EL (cell line): ENCODE data around the gene PKIG.
"Not testable (repeated sequence)": the region's sequence is repeated elsewhere in the genome, so short reads cannot be mapped to it uniquely, and the experiment has no call there.

ENCODE experiments used
- DNase-seq: peaks from one replicate; pipeline ENCODE4 v3.0.0-alpha.2; 2016

PKIG gene

DNA sequence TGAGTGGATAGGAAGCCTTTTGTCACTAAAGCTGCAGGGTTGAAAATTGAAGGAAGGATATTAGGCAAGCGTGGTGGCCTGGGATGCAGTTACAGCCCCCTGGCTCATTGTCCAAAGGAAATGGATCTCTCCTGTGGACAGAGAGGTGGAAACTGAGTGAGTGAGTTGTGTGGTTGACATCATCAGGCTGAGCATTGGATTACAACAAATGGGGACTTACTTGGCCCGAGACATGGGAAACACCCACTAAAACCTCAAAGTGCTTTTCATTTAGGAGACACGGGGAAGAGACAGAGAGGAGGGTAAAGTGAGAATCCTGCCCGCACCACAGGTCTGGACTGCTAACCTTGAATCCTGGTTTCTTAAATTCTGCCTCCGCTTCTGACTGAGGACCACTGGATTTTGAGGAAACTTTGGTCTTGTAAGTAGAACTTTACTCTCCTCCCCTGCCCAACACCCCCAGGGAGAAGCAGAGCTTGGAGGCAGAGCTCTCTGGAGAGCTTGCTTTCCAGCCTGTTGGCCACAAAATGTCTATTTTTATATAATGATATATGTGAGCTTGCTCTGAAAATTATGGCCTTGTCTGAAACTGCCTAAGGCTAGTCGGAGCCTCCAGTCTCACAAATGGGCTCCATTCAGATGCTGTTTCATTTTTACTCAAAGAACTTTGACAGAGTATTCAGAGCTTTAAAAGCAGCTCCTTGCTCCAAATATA is at the start of gene PKIG:
Gene PKIG, plus strand, starts transcription at position 269 of the 715 bp plus-strand sequence. CDS start 31,978 bp downstream, outside the sequence.
- peak; percentile 87 for DNase-seq

DNA sequence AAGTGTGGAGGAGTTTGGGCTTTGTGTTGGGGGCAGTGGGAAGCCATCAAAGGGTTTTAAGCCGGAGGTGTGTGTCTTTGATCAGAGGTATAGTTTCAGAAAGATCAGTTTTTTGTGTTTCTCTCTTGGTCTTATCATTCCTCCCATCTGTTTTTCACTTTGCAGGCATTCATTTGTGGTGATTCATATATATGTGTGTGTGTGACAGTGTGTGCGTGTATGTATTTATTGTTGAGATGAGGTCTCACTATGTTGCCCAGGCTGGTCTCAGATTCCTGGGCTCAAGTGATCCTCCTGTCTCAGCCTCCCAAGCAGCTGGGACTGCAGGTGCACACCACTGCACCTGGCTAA is 49.4 kb upstream of the PKIG start:
- DNase-seq = peak; percentile 72

DNA sequence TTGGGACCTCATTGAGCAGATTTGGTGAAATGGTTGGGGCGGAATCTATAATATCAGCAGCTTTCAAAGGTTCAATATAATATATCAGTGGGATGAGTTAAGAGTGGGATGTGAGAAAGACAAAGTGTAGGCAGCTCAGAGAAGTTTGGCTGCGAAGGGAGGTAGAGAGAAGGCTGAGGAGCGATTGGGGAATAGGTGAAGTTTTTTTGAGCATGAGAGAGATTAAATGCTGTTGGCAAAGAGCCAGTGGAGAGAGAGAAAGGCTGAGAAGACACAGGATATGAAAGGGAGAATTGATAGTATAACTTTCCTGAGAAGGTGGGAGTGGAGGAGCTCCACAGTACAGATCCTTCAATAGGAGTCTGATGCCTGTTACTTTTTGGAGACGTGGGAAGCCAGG is 48.5 kb upstream of the PKIG start:
- no peak for DNase-seq

GRCh38 chr20:44536175-44536574 is 46.2 kb upstream of the PKIG start:
- DNase-seq = no peak

DNA sequence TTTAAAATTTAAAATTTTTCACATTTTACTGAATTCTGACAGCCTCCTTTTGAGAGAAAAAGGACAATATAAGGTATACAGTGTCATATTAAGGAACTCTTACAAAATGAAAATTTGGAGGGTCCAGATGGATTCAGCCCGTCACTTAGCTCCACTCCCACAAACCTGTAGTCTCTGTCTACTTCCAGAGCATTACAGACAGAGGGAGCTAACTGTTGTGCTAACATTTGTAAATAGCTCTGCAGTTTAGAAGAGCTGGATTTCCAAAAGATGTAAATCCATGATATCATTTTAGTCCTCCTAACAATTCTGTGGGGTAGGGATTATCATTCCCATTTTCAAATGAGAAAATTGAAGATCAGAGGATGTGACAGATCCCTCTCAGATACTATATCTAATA is 44.4 kb upstream of the PKIG start:
- no peak for DNase-seq

DNA sequence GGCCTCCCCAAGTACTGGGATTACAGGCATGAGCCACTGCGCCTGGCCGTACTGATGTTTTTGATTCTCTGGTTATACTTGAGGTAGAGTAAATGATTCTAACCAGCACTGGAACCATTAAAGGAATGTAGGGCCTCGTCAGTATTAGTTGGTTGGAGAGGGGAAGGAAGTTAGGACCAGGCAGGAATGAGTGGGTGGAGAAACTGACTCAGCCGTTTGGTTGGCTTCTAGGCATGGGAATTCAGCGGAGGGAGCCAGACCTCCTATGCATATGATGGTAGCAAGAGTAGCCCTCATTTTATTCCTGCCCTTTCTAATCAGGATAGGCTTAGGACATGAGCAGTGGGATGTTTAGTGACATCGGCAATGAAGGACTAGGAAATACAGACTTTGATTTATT is 41.5 kb upstream of the PKIG start:
- DNase-seq = peak; percentile 83

GRCh38 chr20:44541992-44542391 is 40.4 kb upstream of the PKIG start:
- no peak for DNase-seq

GRCh38 chr20:44542890-44543289 is 39.5 kb upstream of the PKIG start:
- DNase-seq = no peak

GRCh38 chr20:44543358-44543757 is 39.0 kb upstream of the PKIG start:
- DNase-seq = no peak

DNA sequence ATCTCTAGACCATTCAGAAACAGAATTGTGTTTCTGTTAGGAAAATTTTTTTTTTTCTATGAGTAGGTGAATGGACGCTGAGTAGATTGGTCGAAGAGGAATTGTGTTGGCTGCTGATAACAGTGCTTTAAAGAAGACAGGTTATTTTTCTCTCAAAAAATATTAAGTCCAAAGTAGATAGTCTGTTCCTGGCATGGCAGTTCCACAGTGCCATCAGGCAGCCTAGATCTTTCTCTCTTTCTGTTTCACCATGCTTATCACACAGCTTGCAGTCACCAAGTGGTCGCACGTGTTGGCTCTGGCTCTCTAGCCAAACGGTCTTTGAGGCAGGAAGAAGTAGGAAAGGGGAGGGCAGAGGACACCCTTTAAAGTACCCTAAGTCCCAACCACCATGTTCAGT is 38.1 kb upstream of the PKIG start:
- DNase-seq = no peak

DNA sequence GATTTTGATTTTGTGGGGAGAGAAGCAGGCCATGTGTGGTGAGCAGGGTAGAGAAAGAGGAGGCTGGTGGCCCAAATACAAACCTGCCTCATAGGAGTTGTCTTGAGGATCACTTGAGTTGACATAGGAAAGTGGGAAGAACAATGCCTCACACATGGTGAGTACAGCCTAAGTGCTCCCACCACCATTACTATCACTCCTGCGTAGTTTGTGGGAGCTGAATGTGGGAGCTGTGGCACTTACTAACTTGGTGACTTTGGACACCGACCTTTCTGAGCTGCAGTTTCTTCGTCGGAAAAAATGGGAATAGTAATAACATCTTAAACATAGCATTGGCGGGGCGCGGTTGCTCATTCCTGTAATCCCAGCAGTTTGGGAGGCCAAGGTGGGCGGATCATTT is 35.0 kb upstream of the PKIG start:
- DNase-seq = no peak

- DNase-seq = no peak
Observed at GRCh38 chr20:44549123-44549522, 33.3 kb upstream of the PKIG start.

DNA sequence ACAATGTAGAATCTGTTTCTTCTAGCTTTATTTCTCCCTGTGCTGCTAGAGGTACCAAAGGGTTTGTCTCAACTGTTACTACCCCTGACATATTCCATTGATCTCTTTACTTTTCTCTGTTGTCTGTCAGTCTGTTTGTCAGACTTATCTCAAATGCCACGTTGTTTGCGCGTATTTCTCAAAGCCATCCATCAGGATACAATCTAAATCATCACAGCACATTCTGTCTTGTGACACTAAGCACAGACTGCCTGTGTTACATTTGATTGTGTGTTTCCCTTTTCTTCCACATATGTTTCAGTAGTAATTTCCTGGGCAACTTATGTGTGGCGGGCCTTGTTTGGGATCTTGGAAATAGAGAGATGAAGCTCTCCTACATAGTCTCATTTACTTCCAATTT is 30.3 kb upstream of the PKIG start:
- no peak for DNase-seq

DNA sequence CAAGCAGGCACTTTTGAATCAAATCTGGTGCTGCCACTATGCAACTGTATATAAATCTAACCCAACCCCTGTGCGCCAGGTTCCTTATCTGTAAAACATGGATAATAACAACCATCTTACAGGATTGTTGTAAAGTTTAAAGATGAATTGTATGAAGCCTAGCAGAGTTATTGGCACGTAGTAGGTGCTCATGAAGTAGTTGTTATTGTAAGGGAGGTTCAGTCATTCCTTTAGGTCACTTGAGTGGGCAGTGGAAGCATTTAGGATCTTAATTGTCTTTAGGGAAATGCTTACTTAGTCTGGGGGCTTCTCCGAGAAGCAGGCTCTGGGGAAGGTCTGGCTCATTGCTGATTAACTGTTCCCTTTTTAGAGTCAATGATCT is 29.8 kb upstream of the PKIG start:
- DNase-seq = no peak

- DNase-seq = peak; percentile 80
Observed at GRCh38 chr20:44552950-44553908, 29.1 kb upstream of the PKIG start.

- DNase-seq = no peak
Observed at GRCh38 chr20:44559302-44559701, 23.1 kb upstream of the PKIG start.

GRCh38 chr20:44560229-44560628 is 22.1 kb upstream of the PKIG start:
- no peak for DNase-seq

DNA sequence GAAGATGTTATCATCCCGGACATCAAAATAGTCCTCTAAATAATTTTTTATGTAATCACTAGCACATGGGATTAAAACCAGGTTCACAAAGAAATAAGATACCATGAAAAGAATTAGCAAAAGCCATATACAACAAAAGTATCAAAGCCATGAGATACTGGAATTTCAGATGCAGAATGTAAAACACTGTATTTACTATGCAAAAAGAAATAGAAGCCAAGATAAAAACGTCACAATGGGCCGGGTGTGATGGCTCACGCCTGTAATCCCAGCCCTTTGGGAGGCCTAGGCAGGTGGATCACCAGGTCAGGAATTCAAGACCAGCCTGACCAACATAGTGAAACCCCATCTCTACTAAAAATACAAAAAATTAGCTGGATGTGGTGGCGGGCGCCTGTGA is 21.6 kb upstream of the PKIG start:
- DNase-seq = not testable (repeated sequence)

- no peak for DNase-seq
Observed at GRCh38 chr20:44561876-44562275, 20.5 kb upstream of the PKIG start.

DNA sequence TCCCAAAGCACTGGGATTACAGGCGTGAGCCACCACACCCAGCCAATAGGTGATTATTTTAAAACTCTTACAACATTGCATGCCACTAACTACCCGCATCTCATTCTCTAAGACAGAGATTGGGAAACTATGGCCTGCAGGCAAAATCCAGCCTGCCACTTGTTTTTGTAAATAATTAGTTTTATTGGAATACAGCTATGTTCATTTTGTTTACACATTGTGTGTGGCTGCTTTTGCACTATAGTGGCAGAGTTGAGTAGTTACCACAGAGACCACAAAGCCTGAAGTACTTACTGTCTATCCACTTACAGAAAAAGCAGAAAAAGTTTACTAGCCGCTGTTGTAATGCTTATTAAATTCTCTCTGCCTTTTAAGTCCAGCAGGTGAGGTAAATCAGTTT is 16.4 kb upstream of the PKIG start:
- peak; percentile 24 for DNase-seq

GRCh38 chr20:44566811-44567210 is 15.6 kb upstream of the PKIG start:
- DNase-seq = no peak

DNA sequence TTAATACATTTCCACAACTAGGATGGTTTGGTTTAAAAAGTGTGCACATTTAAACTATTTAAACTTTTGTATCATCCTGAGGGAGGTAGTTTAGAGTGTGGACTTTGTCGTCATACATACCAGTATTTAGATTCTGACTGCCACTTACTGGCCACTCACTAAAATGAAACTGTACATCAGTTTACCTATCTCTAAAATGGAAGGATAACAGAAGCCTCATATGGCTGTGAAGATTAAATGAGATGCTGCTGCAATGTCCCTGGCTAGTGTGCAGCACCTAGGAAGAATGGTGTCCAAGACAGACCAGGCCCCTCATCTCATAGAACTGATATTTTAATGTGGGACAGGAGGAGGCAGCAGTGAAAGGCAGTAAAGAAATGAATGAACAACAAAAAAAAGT is 12.0 kb upstream of the PKIG start:
- no peak for DNase-seq

GRCh38 chr20:44571362-44571988 is 10.9 kb upstream of the PKIG start:
- no peak for DNase-seq
